Ovary (tissue), 9 donors: Measurements from ENCODE around the gene TCTA. TPM values are rescaled to one million over a fixed set of nuclear protein-coding genes. Genes with fewer than 3 reads are reported as not detected.

Experiments
- DNase-seq, 5 donors: peaks; one replicate each; pipeline ENCODE4 v3.0.0-alpha.2; 2019 to 2020
- H3K27ac ChIP-seq, 2 donors: fragments of 200-600 bp; one replicate each; pipeline versions ENCODE4 v1.5.1 to v1.8.0; 2019 to 2022
- H3K27me3 ChIP-seq: fragments of 200-600 bp; one replicate; pipeline ENCODE4 v1.8.0; 2022
- H3K36me3 ChIP-seq: fragments of 200-600 bp; sonication (generic); one replicate; pipeline ENCODE4 v1.5.1; 2019
- H3K4me1 ChIP-seq: one replicate; pipeline ENCODE4 v1.8.1; 2013; ENCODE audit warnings: mild to moderate bottlenecking, moderate library complexity; ENCODE audit not compliant: insufficient read depth
- H3K4me3 ChIP-seq: fragments of 200-600 bp; sonication (generic); one replicate; pipeline ENCODE4 v1.5.1; 2017
- H3K9me3 ChIP-seq, 2 donors: fragments of 200-600 bp in 1 of 2; sonication (generic) in 1 of 2; one replicate each; pipeline versions ENCODE4 v1.5.1 to v1.8.1; 2013 to 2019; ENCODE audit warnings: mild to moderate bottlenecking in 1 of 2, moderate library complexity in 1 of 2
- EP300 ChIP-seq: sonication (generic); formaldehyde crosslinking; IDR thresholded peaks from one replicate; pipeline ENCODE4 v1.6.1; 2017; ENCODE audit warnings: antibody characterized with exemption
- POLR2A ChIP-seq: fragments of 450-650 bp; IDR thresholded peaks from one replicate; pipeline ENCODE4 v1.6.1; 2017; ENCODE audit warnings: antibody characterized with exemption, mild to moderate bottlenecking, moderate library complexity
- WGBS, 3 donors: extraction: QIAGEN DNeasy Blood & Tissue Kit in 1 of 3; methylation state at CpG; one replicate each; pipeline versions ENCODE4 v1.1.5 to v1.1.7; 2013 to 2017; 5-methylcytosine and 5-hydroxymethylcytosine counted together
- intact Hi-C, 4 donors: fragments of 100-400 bp; cut with DNase I; formaldehyde crosslinking; loops; one replicate each; pipeline versions ENCODE4 v1.11.0 to v1.15.1; 2022 to 2023
- polyA plus RNA-seq, 2 donors: library from polyadenylated mRNA; stranded (reverse); fragments of 200-250 nt in 1 of 2; fragments of 350-450 nt in 1 of 2; fragmentation: Illumina TruSeq in 1 of 2; extraction: RNeasy Lipid Tissue Mini Kit (QIAGEN cat#74804) in 1 of 2; gene quantifications; one replicate each; pipeline ENCODE4 v1.2.3, GENCODE V29; 2013 to 2014
- total RNA-seq, 7 donors: library from RNA; depleted of rRNA in 2 of 7; stranded (reverse); fragments of >200 nt in 2 of 7; fragmentation: NEBNext Ultra II Directional in 3 of 7; extraction: Animal tissue kit (Norgen Biotek cat#: 25700) in 3 of 7; gene quantifications; one replicate each; pipeline versions ENCODE4 v1.1.0 to v1.2.4, GENCODE V29; 2016 to 2023
- TF ChIP-seq, protein P1 (sequence below), 3 donors: fragments of 450-650 bp in 2 of 3; fragments of 200-600 bp in 1 of 3; IDR thresholded peaks; one replicate each; pipeline versions ENCODE4 v1.5.1 to v1.8.0; 2016 to 2022; ENCODE audit warnings: antibody characterized with exemption in 3 of 3, mild to moderate bottlenecking in 1 of 3
- donor health status: DM: no; HTN: no; CAD: no; lungs with moderate emphysema.
- donor health status: DM: no; HTN: no; CAD: no.
- donor health status: Bipolar disorder and iron deficiency.
- donor health status: DM: yes; HTN: yes; CAD: no.
- donor health status: DM: no; HTN: no; CAD: no.
- donor health status: DM: yes; HTN: yes; CAD: no.

TCTA gene
- total and polyA plus RNA-seq, 9 donors = 22.4 to 63.0 (median 29.6) TPM

DNA sequence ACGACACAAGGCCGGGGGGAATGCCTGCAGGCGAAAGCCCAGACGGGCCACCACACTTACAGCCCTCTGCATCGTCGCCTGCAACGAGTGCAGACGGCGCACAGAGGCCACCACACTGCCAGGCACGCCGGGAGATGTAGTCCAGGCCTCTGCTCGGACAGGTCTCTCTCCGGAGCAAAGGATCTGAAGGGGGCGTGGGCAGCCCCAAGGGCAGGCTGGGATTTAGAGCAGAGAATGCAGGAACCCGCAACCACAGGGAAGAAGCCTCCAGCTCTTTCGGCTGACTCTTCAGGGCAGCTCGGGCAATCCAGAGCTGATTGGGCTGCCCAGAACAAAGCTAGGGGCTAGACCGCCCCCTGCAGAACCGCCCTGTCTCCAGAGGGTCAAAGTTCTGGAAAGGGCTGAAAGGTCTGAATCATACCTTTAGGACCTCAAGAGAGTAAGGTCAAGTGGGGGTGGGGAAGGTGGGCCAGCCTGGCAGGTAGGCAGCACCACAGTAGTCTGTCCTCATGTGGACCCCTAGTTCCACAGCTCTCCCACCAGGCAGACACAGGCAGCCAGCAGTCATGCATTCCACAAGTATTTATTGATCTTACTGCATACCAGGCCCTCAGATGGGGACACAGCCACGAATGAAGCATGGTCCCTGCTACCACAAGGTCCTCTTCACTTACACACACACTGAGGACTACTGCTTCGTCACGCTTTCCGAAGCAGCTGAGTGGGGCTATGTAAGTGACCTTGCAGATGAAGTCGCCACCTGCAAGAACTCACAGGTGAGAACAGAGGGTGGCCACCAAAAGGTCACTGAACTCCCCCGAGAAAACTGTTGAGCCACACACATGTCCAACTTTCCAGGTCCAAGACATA is 10.4 kb downstream of the TCTA start, which contains the start of gene AMT:
Gene AMT, minus strand, starts transcription at position 95 of the 870 bp plus-strand sequence. Its CDS starts 23 bp downstream, at position 72.
- peak in 4 of 5 donors; percentile 41 to 73 (median 60) for DNase-seq
- peak within 1 kb of the TSS; percentile 18 for H3K4me3 ChIP-seq
- peaks cover 2% of the 10 kb centered on the region for H3K4me1 ChIP-seq
- intact Hi-C loops = no loop called here
- H3K27ac ChIP-seq = peak within 1 kb of the TSS in 1 of 2 donors; percentile 7
- H3K27me3 ChIP-seq = no peaks in the 10 kb centered on the region
- WGBS, 3 donors = 34 to 36% (median 36%) methylated on average over 18 to 25 of the region's 25 CpGs
- no peaks in the 10 kb centered on the region for H3K36me3 ChIP-seq
- TF ChIP-seq EP300 = no peak
- TF ChIP-seq, protein P1, sequence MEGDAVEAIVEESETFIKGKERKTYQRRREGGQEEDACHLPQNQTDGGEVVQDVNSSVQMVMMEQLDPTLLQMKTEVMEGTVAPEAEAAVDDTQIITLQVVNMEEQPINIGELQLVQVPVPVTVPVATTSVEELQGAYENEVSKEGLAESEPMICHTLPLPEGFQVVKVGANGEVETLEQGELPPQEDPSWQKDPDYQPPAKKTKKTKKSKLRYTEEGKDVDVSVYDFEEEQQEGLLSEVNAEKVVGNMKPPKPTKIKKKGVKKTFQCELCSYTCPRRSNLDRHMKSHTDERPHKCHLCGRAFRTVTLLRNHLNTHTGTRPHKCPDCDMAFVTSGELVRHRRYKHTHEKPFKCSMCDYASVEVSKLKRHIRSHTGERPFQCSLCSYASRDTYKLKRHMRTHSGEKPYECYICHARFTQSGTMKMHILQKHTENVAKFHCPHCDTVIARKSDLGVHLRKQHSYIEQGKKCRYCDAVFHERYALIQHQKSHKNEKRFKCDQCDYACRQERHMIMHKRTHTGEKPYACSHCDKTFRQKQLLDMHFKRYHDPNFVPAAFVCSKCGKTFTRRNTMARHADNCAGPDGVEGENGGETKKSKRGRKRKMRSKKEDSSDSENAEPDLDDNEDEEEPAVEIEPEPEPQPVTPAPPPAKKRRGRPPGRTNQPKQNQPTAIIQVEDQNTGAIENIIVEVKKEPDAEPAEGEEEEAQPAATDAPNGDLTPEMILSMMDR (IDR thresholded peaks at IDR 0.05) = no peak
- H3K9me3 ChIP-seq = no peaks in the 10 kb centered on the region

DNA sequence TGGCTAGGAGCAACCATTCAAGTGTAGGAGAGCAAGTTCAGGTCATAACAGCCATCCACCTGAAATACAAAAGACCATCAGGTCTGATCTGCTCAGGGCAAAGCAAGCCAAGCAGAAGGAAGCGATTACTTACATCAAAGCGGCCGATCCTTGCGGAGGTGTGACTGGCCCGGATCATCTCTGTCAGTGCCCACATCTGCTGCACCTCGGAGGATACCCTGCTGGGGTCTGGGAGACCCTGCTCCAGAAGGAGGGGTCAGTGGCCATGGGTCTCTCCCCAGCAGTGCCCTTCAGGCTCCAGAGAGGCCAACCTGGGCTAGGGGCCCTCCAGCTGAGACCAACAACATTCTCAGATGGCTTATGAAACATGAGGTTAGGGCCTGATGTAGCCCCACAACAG is 12.6 kb downstream of the TCTA start:
- H3K4me1 ChIP-seq = peaks cover 6% of the 10 kb centered on the region
- DNase-seq = no peak
- no peaks in the 10 kb centered on the region for H3K36me3 ChIP-seq
- H3K4me3 ChIP-seq = no peak overlapping the region
- H3K27ac ChIP-seq = no peak overlapping the region
- intact Hi-C loops = no loop called here
- no peaks in the 10 kb centered on the region for H3K9me3 ChIP-seq
- no peaks in the 10 kb centered on the region for H3K27me3 ChIP-seq
- 91 to 93% (median 91%) methylated on average over 6 of the region's 6 CpGs for WGBS, 3 donors
- TF ChIP-seq, protein P1 (IDR thresholded peaks at IDR 0.05) = no peak
- TF ChIP-seq EP300 = no peak
- no peak for TF ChIP-seq POLR2A

DNA sequence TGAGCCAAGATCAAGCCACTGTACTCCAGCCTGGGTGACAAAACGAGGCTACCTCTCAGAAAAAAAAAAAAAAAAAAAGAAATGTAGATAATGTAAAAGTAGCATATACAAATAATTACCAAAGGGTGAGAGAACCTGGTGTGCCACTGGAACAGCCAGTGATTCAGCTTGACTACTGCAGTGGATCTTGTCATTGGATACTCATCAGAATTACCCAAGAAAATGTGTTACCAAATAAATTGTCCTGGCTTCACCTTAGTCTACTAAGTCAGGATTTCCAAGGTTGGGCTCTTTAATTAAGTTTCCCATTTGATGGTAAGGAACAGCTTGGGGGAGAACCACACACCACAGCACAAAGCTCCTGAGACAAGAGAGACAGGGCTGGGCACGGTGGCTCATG is 15.4 kb downstream of the TCTA start:
- no peak overlapping the region for H3K4me3 ChIP-seq
- no peaks in the 10 kb centered on the region for H3K36me3 ChIP-seq
- no peak for DNase-seq
- TF ChIP-seq EP300 (no peak), POLR2A (no peak)
- TF ChIP-seq, protein P1 (IDR thresholded peaks at IDR 0.05) = no peak
- WGBS, 3 donors = 93 to 95% (median 95%) methylated on average over 2 of the region's 2 CpGs
- intact Hi-C loops = no loop called here
- H3K27ac ChIP-seq = no peak overlapping the region
- no peaks in the 10 kb centered on the region for H3K27me3 ChIP-seq
- no peaks in the 10 kb centered on the region for H3K9me3 ChIP-seq
- H3K4me1 ChIP-seq = peaks cover 3% of the 10 kb centered on the region

DNA sequence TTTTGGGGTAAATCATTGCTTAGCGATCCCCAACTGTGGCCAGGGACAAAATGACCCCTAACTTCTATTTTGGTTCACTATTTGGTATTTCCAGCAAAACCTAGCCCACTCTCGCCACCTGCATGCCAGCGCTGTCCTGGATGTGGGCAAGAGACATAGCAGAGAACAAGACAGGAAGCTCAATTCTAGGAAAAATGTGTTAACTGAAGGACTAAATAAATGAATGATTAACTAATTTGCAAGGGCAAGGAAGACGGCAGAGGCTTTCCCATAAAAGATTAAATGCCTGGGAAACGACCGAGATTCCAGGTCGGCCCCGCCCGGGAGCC is 16.5 kb downstream of the TCTA start:
- TF ChIP-seq POLR2A (no peak), EP300 (no peak)
- TF ChIP-seq, protein P1 (IDR thresholded peaks at IDR 0.05) = no peak
- Histone ChIP-seq H3K27ac (peak overlapping the region; percentile 53 to 64), H3K4me1 (peaks cover 3% of the 10 kb centered on the region), H3K36me3 (no peaks in the 10 kb centered on the region), H3K9me3 (no peaks in the 10 kb centered on the region), H3K27me3 (no peaks in the 10 kb centered on the region), H3K4me3 (peak overlapping the region; percentile 79)
- DNase-seq = no peak
- WGBS, 3 donors = 2 to 4% (median 4%) methylated on average over 9 of the region's 9 CpGs
- intact Hi-C loops = no loop called here
